ENCODE data around the gene C15orf40. TPM values are rescaled to one million over a fixed set of nuclear protein-coding genes. Genes with fewer than 3 reads are reported as not detected.
"Not testable (repeated sequence)": the region's sequence is repeated elsewhere in the genome, so short reads cannot be mapped to it uniquely, and the experiment has no call there.

C15orf40 gene
- total RNA-seq, 1 donor from 2014 or later = 8.8 TPM

GRCh38 chr15:82963471-82964341, 47.7 kb downstream of the C15orf40 start:
- intact Hi-C loops (cut with micrococcal nuclease) = no loop called here
- peak; percentile 86 for ATAC-seq

GRCh38 chr15:82960766-82961165, 50.7 kb downstream of the C15orf40 start:
- ATAC-seq = no peak
- intact Hi-C loops (cut with micrococcal nuclease) = no loop called here
- no peak for DNase-seq

More at GRCh38 chr15:82963471-82964341, 47.7 kb downstream of the C15orf40 start:
- peak; percentile 43 for DNase-seq

- DNase-seq (no peak), ATAC-seq (no peak)
- intact Hi-C loops (cut with micrococcal nuclease) = no loop called here
Measured at GRCh38 chr15:82959423-82959822, 52.0 kb downstream of the C15orf40 start.

GRCh38 chr15:82958638-82959037, 52.8 kb downstream of the C15orf40 start:
- ATAC-seq (peak; percentile 81), DNase-seq (no peak)
- intact Hi-C loops (cut with micrococcal nuclease) = no loop called here

GRCh38 chr15:82952158-82953081, 59.0 kb downstream of the C15orf40 start, which contains the start of gene HOMER2:
HOMER2 (minus strand) TSS chr15:82952720; CDS start chr15:82952535, 185 bp downstream.
- ATAC-seq (peak; percentile 83), DNase-seq (peak; percentile 61)
- intact Hi-C loops (cut with micrococcal nuclease) = no loop called here

- DNase-seq (no peak), ATAC-seq (no peak)
- intact Hi-C loops (cut with micrococcal nuclease) = no loop called here
Measured at GRCh38 chr15:82951472-82952157, 59.8 kb downstream of the C15orf40 start.

GRCh38 chr15:82950746-82951370, 60.6 kb downstream of the C15orf40 start:
- intact Hi-C loops (cut with micrococcal nuclease) = no loop called here

GRCh38 chr15:82950295-82950694, 61.1 kb downstream of the C15orf40 start:
- intact Hi-C loops (cut with micrococcal nuclease) = no loop called here
- no peak for ATAC-seq
- no peak for DNase-seq

More at GRCh38 chr15:82950746-82951370, 60.6 kb downstream of the C15orf40 start:
- DNase-seq (no peak), ATAC-seq (no peak)

GRCh38 chr15:82946155-82946701, 65.2 kb downstream of the C15orf40 start:
- DNase-seq = no peak

GRCh38 chr15:82945326-82945725, 66.1 kb downstream of the C15orf40 start:
- intact Hi-C loops (cut with micrococcal nuclease) = no loop called here
- ATAC-seq (no peak), DNase-seq (no peak)

More at GRCh38 chr15:82946155-82946701, 65.2 kb downstream of the C15orf40 start:
- no peak for ATAC-seq
- intact Hi-C loops (cut with micrococcal nuclease) = no loop called here

GRCh38 chr15:82944821-82945220, 66.6 kb downstream of the C15orf40 start:
- DNase-seq (no peak), ATAC-seq (no peak)
- intact Hi-C loops (cut with micrococcal nuclease) = no loop called here

- intact Hi-C loops (cut with micrococcal nuclease) = no loop called here
- no peak for ATAC-seq
- no peak for DNase-seq
Measured at GRCh38 chr15:82944056-82944455, 67.4 kb downstream of the C15orf40 start.

- intact Hi-C loops (cut with micrococcal nuclease) = no loop called here
- no peak for ATAC-seq
- no peak for DNase-seq
Measured at GRCh38 chr15:82943176-82943575, 68.3 kb downstream of the C15orf40 start.

- ATAC-seq = peak; percentile 47
- intact Hi-C loops (cut with micrococcal nuclease) = no loop called here
- no peak for DNase-seq
Measured at GRCh38 chr15:82942691-82943090, 68.7 kb downstream of the C15orf40 start.

- DNase-seq; ATAC-seq; intact Hi-C loops (cut with micrococcal nuclease): not testable (repeated sequence)
Measured at GRCh38 chr15:82939678-82940077, 71.8 kb downstream of the C15orf40 start.

Measured in left ventricle myocardium superior (tissue), 1 donor.